NCI-H2227 treated with DMSO at 0.1 percent for 48 hours (cell line): ENCODE data around the gene RSAD1.
"Not testable (repeated sequence)": the region's sequence is repeated elsewhere in the genome, so short reads cannot be mapped to it uniquely, and the experiment has no call there.

Experiments
- DNase-seq: peaks from one replicate; lab custom pipeline; 2025; lab: John Stamatoyannopoulos, UW

RSAD1 gene

GRCh38 chr17:50472761-50473161 lies 5.9 kb upstream of the RSAD1 start:
- not testable (repeated sequence) for DNase-seq

- DNase-seq: no peak
Observed at GRCh38 chr17:50473901-50474300, 4.8 kb upstream of the RSAD1 start.

GRCh38 chr17:50474523-50474922 lies 4.1 kb upstream of the RSAD1 start:
- no peak for DNase-seq

GRCh38 chr17:50475362-50475761 lies 3.3 kb upstream of the RSAD1 start:
- no peak for DNase-seq

- DNase-seq: not testable (repeated sequence)
Observed at GRCh38 chr17:50475775-50476544, 2.7 kb upstream of the RSAD1 start.

GRCh38 chr17:50476545-50477315 lies 1.9 kb upstream of the RSAD1 start:
- no peak for DNase-seq

GRCh38 chr17:50477976-50478375 lies 684 bp upstream of the RSAD1 start:
- no peak for DNase-seq

GRCh38 chr17:50479522-50480141 lies 972 bp downstream of the RSAD1 start:
- peak; percentile 62 for DNase-seq

GRCh38 chr17:50480142-50480764 lies 1.6 kb downstream of the RSAD1 start:
- no peak for DNase-seq

GRCh38 chr17:50480854-50481490 lies 2.3 kb downstream of the RSAD1 start:
- DNase-seq: no peak

GRCh38 chr17:50481648-50482047 lies 3.0 kb downstream of the RSAD1 start:
- no peak for DNase-seq

- no peak for DNase-seq
Observed at GRCh38 chr17:50482110-50482509, 3.5 kb downstream of the RSAD1 start.

- DNase-seq: peak; percentile 57
Observed at GRCh38 chr17:50482516-50482915, 3.9 kb downstream of the RSAD1 start.

- no peak for DNase-seq
Observed at GRCh38 chr17:50483266-50483665, 4.6 kb downstream of the RSAD1 start.

- DNase-seq: no peak
Observed at GRCh38 chr17:50484386-50485155, 5.9 kb downstream of the RSAD1 start.

- no peak for DNase-seq
Observed at GRCh38 chr17:50487213-50488096, 8.8 kb downstream of the RSAD1 start.

GRCh38 chr17:50488880-50489279 lies 10.2 kb downstream of the RSAD1 start:
- DNase-seq: no peak

GRCh38 chr17:50491505-50491904 lies 12.8 kb downstream of the RSAD1 start:
- no peak for DNase-seq

- DNase-seq: no peak
Observed at GRCh38 chr17:50492214-50492613, 13.6 kb downstream of the RSAD1 start.

GRCh38 chr17:50493744-50494143 lies 15.1 kb downstream of the RSAD1 start:
- DNase-seq: no peak
